IMR-90 (cell line): ENCODE results near the gene NTMT1. TPM values are rescaled to one million over a fixed set of nuclear protein-coding genes. Genes with fewer than 3 reads are reported as not detected.

Experiments
- ATAC-seq: fragments of 200-7000 bp; cut with Tn5 transposase; 2 replicates; pipeline ENCODE4 v1.9.1; 2020; ENCODE audit warnings: low read depth, mild to moderate bottlenecking, moderate library complexity
- BruUV-seq: library from RNA; stranded (reverse); fragments of 400-500 nt; replicated peaks from 2 replicates; lab custom pipeline; 2021; lab: Mats Ljungman, UMichigan
- CTCF ChIA-PET: fragments of 300-600 bp; formaldehyde crosslinking; extraction: SDS; loops from one replicate; lab custom pipeline; 2021; ENCODE audit warnings: antibody characterized with exemption; lab: Yijun Ruan, JAX
- POLR2A ChIA-PET: fragments of 300-600 bp; sonication (Branson Sonifier 250); formaldehyde crosslinking; loops from one replicate; lab custom pipeline; 2022; ENCODE audit warnings: antibody characterized with exemption; ENCODE audit not compliant: unreplicated experiment; lab: Charles Lee
- DNase-seq: peaks from one replicate; pipeline ENCODE4 v3.0.0; 2013
- H2AFZ ChIP-seq: replicated peaks from 2 replicates; pipeline ENCODE3; 2013; ENCODE audit warnings: low read length, mild to moderate bottlenecking; ENCODE audit not compliant: poor library complexity
- H2AK5ac ChIP-seq: 2 replicates; pipeline ENCODE4 v1.6.1; 2013; ENCODE audit warnings: low read depth, low read length, inconsistent platforms
- H2AK9ac ChIP-seq: replicated peaks from 2 replicates; pipeline ENCODE3; 2013; ENCODE audit warnings: mild to moderate bottlenecking, low read depth, low read length, moderate library complexity; ENCODE audit not compliant: poor library complexity
- H2BK120ac ChIP-seq: 2 replicates; pipeline ENCODE4 v1.6.1; 2013; ENCODE audit warnings: low read depth, low read length, inconsistent platforms
- H2BK15ac ChIP-seq: 3 replicates; pipeline ENCODE4 v1.6.1; 2013; ENCODE audit warnings: low read depth, low read length, inconsistent platforms
- H2BK20ac ChIP-seq: 2 replicates; pipeline ENCODE4 v1.6.1; 2013; ENCODE audit warnings: low read depth, mild to moderate bottlenecking, inconsistent platforms, low read length, moderate library complexity
- H2BK5ac ChIP-seq: 2 replicates; pipeline ENCODE4 v1.6.1; 2013; ENCODE audit warnings: mild to moderate bottlenecking, low read depth, low read length, inconsistent platforms; ENCODE audit not compliant: poor library complexity, severe bottlenecking
- H3K14ac ChIP-seq: replicated peaks from 2 replicates; pipeline ENCODE4 v1.6.1; 2013; ENCODE audit warnings: low read depth, low read length, inconsistent platforms
- H3K18ac ChIP-seq: 2 replicates; pipeline ENCODE4 v1.6.1; 2013; ENCODE audit warnings: low read depth, low read length, control low read depth
- H3K23ac ChIP-seq: 2 replicates; pipeline ENCODE4 v1.6.1; 2013; ENCODE audit warnings: low read depth, low read length, inconsistent platforms
- H3K27ac ChIP-seq: 2 replicates; pipeline ENCODE4 v1.5.1; 2013; ENCODE audit warnings: mild to moderate bottlenecking, control low read depth, low read length; ENCODE audit not compliant: insufficient read depth
- H3K27me3 ChIP-seq: 2 replicates; pipeline ENCODE4 v1.6.1; 2013; ENCODE audit warnings: low read length; ENCODE audit not compliant: control insufficient read depth, insufficient read depth
- H3K36me3 ChIP-seq: 2 replicates; pipeline ENCODE4 v1.6.1; 2013; ENCODE audit warnings: low read length, mixed read lengths; ENCODE audit not compliant: control insufficient read depth, insufficient read depth
- H3K4ac ChIP-seq: 2 replicates; pipeline ENCODE4 v1.6.1; 2013; ENCODE audit warnings: low read depth, low read length, inconsistent platforms
- H3K4me1 ChIP-seq: 2 replicates; pipeline ENCODE4 v1.6.1; 2013; ENCODE audit warnings: low read length, mixed read lengths; ENCODE audit not compliant: control insufficient read depth, insufficient read depth
- H3K4me2 ChIP-seq: 2 replicates; pipeline ENCODE4 v1.6.1; 2013; ENCODE audit warnings: low read depth, mild to moderate bottlenecking, control low read depth, low read length, moderate library complexity
- H3K4me3 ChIP-seq: 2 replicates; pipeline ENCODE4 v1.5.1; 2013; ENCODE audit warnings: low read depth, mild to moderate bottlenecking, control low read depth, low read length, moderate library complexity; ENCODE audit not compliant: insufficient read depth
- H3K56ac ChIP-seq: 2 replicates; pipeline ENCODE4 v1.6.1; 2013; ENCODE audit warnings: low read length, inconsistent platforms; ENCODE audit not compliant: insufficient read depth; ENCODE audit errors: extremely low read depth
- H3K79me1 ChIP-seq, 2 experiments: 2 replicates each; pipeline ENCODE4 v1.6.1; 2013; ENCODE audit warnings: low read length in 2 of 2, inconsistent platforms in 1 of 2, low read depth in 1 of 2
- H3K9ac ChIP-seq: 2 replicates; pipeline ENCODE4 v1.6.1; 2013; ENCODE audit warnings: low read depth, low read length, control low read depth
- H3K9me1 ChIP-seq: 2 replicates; pipeline ENCODE4 v1.6.1; 2013; ENCODE audit warnings: low read length, inconsistent platforms; ENCODE audit not compliant: insufficient read depth
- H3K9me3 ChIP-seq: 2 replicates; pipeline ENCODE4 v1.6.1; 2013; ENCODE audit warnings: low read length; ENCODE audit not compliant: control insufficient read depth, insufficient read depth
- H4K20me1 ChIP-seq: 2 replicates; pipeline ENCODE4 v1.6.1; 2013; ENCODE audit warnings: low read length, inconsistent platforms; ENCODE audit not compliant: insufficient read depth
- H4K5ac ChIP-seq: 2 replicates; pipeline ENCODE4 v1.6.1; 2013; ENCODE audit warnings: mild to moderate bottlenecking, low read depth, low read length, control low read depth
- H4K8ac ChIP-seq, 2 experiments: 2 replicates each; pipeline ENCODE4 v1.6.1; 2013; ENCODE audit warnings: low read depth in 2 of 2, low read length in 2 of 2, control low read depth in 1 of 2, inconsistent platforms in 1 of 2
- H4K91ac ChIP-seq: 2 replicates; pipeline ENCODE4 v1.6.1; 2013; ENCODE audit warnings: low read depth, low read length, inconsistent platforms; ENCODE audit not compliant: insufficient read depth
- CEBPB ChIP-seq: IDR thresholded peaks from 2 replicates; pipeline ENCODE4 v1.6.1; 2012; ENCODE audit warnings: low read depth, low read length, improper control_type of control experiment
- FOS ChIP-seq: fragments of 150-350 bp; IDR thresholded peaks from 2 replicates; pipeline ENCODE4 v1.6.1; 2016; ENCODE audit warnings: low read depth, low read length
- MAZ ChIP-seq: IDR thresholded peaks from 2 replicates; pipeline ENCODE4 v1.6.1; 2012; ENCODE audit warnings: low read depth, mild to moderate bottlenecking, low read length, improper control_type of control experiment, moderate library complexity, borderline replicate concordance
- MXI1 ChIP-seq: IDR thresholded peaks from 2 replicates; pipeline ENCODE4 v1.6.1; 2012; ENCODE audit warnings: low read depth, mild to moderate bottlenecking, low read length, moderate library complexity, borderline replicate concordance
- POLR2A ChIP-seq: IDR thresholded peaks from 2 replicates; pipeline ENCODE4 v1.6.1; 2012; ENCODE audit warnings: mild to moderate bottlenecking, low read depth, low read length
- RAD21 ChIP-seq: IDR thresholded peaks from 2 replicates; pipeline ENCODE4 v1.6.1; 2012; ENCODE audit warnings: low read length, improper control_type of control experiment
- RCOR1 ChIP-seq: IDR thresholded peaks from 2 replicates; pipeline ENCODE4 v1.6.1; 2012; ENCODE audit warnings: mild to moderate bottlenecking, low read length, improper control_type of control experiment; ENCODE audit not compliant: insufficient replicate concordance
- WGBS, 2 experiments: methylation state at CpG; one replicate each; pipeline versions ENCODE4 v1.1.5 to v1.1.7; 2013; ENCODE audit warnings: missing lambda C conversion rate in 2 of 2; ENCODE audit not compliant: insufficient read length in 1 of 2; ENCODE audit errors: extremely low coverage in 2 of 2; 5-methylcytosine and 5-hydroxymethylcytosine counted together
- dilution Hi-C: fragments of 300-500 bp; cut with HindIII; formaldehyde crosslinking; loops from one replicate; pipeline ENCODE4 v1.14.3; 2018; ENCODE audit warnings: low sequenced_read_pairs; ENCODE audit not compliant: unreplicated experiment
- in situ Hi-C: fragments of 300-500 bp; cut with MboI; formaldehyde crosslinking; loops from 3 replicates; pipeline ENCODE4 v1.14.3; 2019; ENCODE audit warnings: low sequenced_read_pairs, inconsistent platforms, mixed read lengths
- intact Hi-C: fragments of 100-400 bp; cut with micrococcal nuclease; formaldehyde crosslinking; loops from 2 replicates; pipeline ENCODE4 v1.10.0; 2022
- polyA plus RNA-seq, 3 experiments: library from polyadenylated mRNA; depleted of rRNA; stranded (reverse); fragments of >200 nt; gene quantifications; 2 replicates each; pipeline ENCODE4 v1.2.3, GENCODE V29; 2012; ENCODE audit warnings: low replicate concordance in 1 of 3
- total RNA-seq: library from RNA; depleted of rRNA; stranded (reverse); fragments of >200 nt; gene quantifications from 2 replicates; pipeline ENCODE4 v1.2.3, GENCODE V29; 2012

The NTMT1 gene
- total and polyA plus RNA-seq, 2 of the 4 experiments (the other 2 are of a cell fraction) = 68.1 to 88.1 TPM

GRCh38 chr9:129586685-129587084, 39.3 kb upstream of the NTMT1 start:
- no peak overlapping the region for H3K9ac ChIP-seq
- H3K14ac ChIP-seq = 0 out of 2 replicates have a peak overlapping the region, but pooled peaks have one; percentile 15
- POLR2A ChIA-PET = interaction anchor here (0.5 kb wide), 1 partner anchor 90 kb away, joined by 15 read pairs; no protein-coding TSS in a partner anchor
- WGBS, 2 experiments = 49% methylated on average over 3 of the region's 8 CpGs; no CpG with 5 or more reads in 1 of the 2 experiments
- peak overlapping the region; percentile 23 for H2AK9ac ChIP-seq
- no peak overlapping the region for H3K18ac ChIP-seq
- H3K4ac ChIP-seq = peak overlapping the region; percentile 47
- peak overlapping the region; percentile 47 for H2AFZ ChIP-seq
- H3K27me3 ChIP-seq = no peaks in the 10 kb centered on the region
- intact Hi-C loops = no loop called here
- no peak overlapping the region for H3K27ac ChIP-seq
- H2BK120ac ChIP-seq = peak overlapping the region; percentile 38; the same call in 1 of the 2 replicates
- no peak overlapping the region for H4K91ac ChIP-seq
- DNase-seq (no peak), ATAC-seq (peak; percentile 59)
- H2AK5ac ChIP-seq = peak overlapping the region; percentile 90
- H2BK15ac ChIP-seq = no peak overlapping the region
- TF ChIP-seq FOS = no peak
- no peak for TF ChIP-seq MAZ
- TF ChIP-seq MXI1 = no peak
- no peak for TF ChIP-seq RAD21
- no peak for TF ChIP-seq RCOR1
- no peak for TF ChIP-seq POLR2A
- TF ChIP-seq CEBPB = no peak
- no peak overlapping the region for H2BK20ac ChIP-seq
- H4K8ac ChIP-seq = peak overlapping the region in 1 of 2 experiments; percentile 15; a peak in 1 of 4 replicates
- in situ Hi-C loops = no loop called here
- no TSS peak for BruUV-seq
- CTCF ChIA-PET = no interaction called here
- H2BK5ac ChIP-seq = no peak overlapping the region
- peaks cover 13% of the 10 kb centered on the region for H3K4me1 ChIP-seq
- no peaks in the 10 kb centered on the region for H3K9me3 ChIP-seq
- dilution Hi-C loops = no loop called here
- H3K4me2 ChIP-seq = no peak overlapping the region
- no peak overlapping the region for H3K56ac ChIP-seq
- no peaks in the 10 kb centered on the region for H4K20me1 ChIP-seq
- H3K36me3 ChIP-seq = no peaks in the 10 kb centered on the region
- H3K4me3 ChIP-seq = no peak overlapping the region
- no peaks in the 10 kb centered on the region for H3K79me1 ChIP-seq
- no peak overlapping the region; the same call in 1 of the 2 replicates for H3K23ac ChIP-seq
- peak overlapping the region; percentile 42; the same call in 1 of the 2 replicates for H4K5ac ChIP-seq
- peaks cover 9% of the 10 kb centered on the region; the same call in 1 of the 2 replicates for H3K9me1 ChIP-seq
